ENCODE data around the gene FBLN5.

DNA sequence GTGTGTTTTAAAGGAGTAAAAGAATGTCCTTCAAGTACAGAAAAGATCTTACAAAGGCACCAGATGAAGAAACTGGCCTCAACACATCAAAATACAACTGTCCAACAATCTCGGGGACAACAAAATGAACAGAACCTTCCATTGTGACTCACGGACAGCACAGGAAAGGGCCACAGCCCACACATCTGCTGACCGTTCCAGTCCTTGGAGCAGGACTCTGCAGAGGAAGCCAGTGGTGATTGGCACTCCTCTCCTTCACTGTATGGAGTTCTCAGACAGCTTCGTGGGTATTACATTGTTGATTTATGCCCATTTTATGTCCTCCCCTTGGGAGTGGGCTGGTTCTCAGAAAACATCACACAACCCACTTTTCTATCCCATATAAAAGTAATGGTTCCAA lies 47.7 kb downstream of the FBLN5 start:
- TF ChIP-seq, protein P1, sequence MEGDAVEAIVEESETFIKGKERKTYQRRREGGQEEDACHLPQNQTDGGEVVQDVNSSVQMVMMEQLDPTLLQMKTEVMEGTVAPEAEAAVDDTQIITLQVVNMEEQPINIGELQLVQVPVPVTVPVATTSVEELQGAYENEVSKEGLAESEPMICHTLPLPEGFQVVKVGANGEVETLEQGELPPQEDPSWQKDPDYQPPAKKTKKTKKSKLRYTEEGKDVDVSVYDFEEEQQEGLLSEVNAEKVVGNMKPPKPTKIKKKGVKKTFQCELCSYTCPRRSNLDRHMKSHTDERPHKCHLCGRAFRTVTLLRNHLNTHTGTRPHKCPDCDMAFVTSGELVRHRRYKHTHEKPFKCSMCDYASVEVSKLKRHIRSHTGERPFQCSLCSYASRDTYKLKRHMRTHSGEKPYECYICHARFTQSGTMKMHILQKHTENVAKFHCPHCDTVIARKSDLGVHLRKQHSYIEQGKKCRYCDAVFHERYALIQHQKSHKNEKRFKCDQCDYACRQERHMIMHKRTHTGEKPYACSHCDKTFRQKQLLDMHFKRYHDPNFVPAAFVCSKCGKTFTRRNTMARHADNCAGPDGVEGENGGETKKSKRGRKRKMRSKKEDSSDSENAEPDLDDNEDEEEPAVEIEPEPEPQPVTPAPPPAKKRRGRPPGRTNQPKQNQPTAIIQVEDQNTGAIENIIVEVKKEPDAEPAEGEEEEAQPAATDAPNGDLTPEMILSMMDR (IDR thresholded peaks at IDR 0.05), result no peak
- no peak for TF ChIP-seq POLR2A (IDR thresholded peaks at IDR 0.05; ENCODE audit: low read depth)
- no peak for TF ChIP-seq POLR2AphosphoS5 (IDR thresholded peaks at IDR 0.05)
